ENCODE measurements around the gene TPM3.
A peak's percentile ranks its signal among the peaks of the same experiment; 100 is the strongest.

TPM3 gene

DNA sequence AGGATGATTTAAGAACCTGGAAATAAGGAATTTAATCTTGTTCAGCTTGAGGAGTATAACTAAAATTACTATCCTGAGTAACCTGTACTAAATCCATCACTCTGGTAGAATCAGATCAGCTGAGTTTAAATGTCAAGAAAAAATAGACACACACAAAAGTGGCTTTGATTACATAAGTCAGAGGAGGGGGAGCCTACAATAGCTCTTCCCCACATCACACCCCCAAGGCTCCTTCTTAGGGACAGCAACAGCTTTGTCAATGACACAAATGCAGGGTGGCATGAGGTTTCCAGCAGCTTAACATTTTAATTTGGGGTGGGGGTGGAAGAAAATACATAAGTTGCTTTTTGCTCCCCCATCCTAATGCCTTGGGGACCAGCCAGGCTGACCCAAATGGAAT lies 24.4 kb downstream of the TPM3 start:
- Histone ChIP-seq H3K4me3 (ENCODE audit: low read length) (no peak overlapping the region), H3K27ac (ENCODE audit: low read length) (no peak overlapping the region), H3K36me3 (ENCODE audit: control insufficient read depth, insufficient read depth, low read length) (peaks cover 43% of the 10 kb centered on the region; the same call in 1 of the 2 replicates), H3K9me3 (ENCODE audit: control insufficient read depth, insufficient read depth, low read length) (no peaks in the 10 kb centered on the region), H3K4me1 (ENCODE audit: control insufficient read depth, insufficient read depth, low read length) (no peaks in the 10 kb centered on the region), H3K27me3 (ENCODE audit: control insufficient read depth, insufficient read depth, low read length) (no peaks in the 10 kb centered on the region)
- no peak for DNase-seq (ENCODE audit: low read depth, low spot score)

DNA sequence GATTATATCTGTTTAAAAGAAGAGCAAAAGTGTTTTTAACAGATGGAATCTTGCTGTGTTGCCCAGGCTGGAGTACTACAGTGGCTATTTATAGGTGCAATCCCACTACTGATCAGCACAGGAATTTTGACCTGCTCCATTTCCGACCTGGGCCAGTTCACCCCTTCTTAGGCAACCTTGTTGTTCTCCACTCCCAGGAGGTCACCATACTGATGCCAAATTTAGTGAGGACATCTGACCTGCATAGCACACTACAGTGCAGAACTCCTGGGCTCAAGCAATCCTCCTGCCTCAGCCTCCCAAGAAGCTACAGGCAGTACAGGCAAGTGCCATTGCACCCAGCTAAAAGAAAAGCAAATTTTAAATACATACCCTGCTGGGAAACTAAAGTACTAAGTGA lies 25.7 kb downstream of the TPM3 start:
- Histone ChIP-seq H3K4me1 (ENCODE audit: control insufficient read depth, insufficient read depth, low read length) (no peaks in the 10 kb centered on the region), H3K4me3 (ENCODE audit: low read length) (no peak overlapping the region), H3K9me3 (ENCODE audit: control insufficient read depth, insufficient read depth, low read length) (no peaks in the 10 kb centered on the region), H3K27ac (ENCODE audit: low read length) (no peak overlapping the region), H3K27me3 (ENCODE audit: control insufficient read depth, insufficient read depth, low read length) (no peaks in the 10 kb centered on the region), H3K36me3 (ENCODE audit: control insufficient read depth, insufficient read depth, low read length) (peaks cover 33% of the 10 kb centered on the region; the same call in 1 of the 2 replicates)
- no CpG with 5 or more reads among the region's 1 CpG for WGBS (ENCODE audit: insufficient coverage, insufficient read length)
- no peak for DNase-seq (ENCODE audit: low read depth, low spot score)

DNA sequence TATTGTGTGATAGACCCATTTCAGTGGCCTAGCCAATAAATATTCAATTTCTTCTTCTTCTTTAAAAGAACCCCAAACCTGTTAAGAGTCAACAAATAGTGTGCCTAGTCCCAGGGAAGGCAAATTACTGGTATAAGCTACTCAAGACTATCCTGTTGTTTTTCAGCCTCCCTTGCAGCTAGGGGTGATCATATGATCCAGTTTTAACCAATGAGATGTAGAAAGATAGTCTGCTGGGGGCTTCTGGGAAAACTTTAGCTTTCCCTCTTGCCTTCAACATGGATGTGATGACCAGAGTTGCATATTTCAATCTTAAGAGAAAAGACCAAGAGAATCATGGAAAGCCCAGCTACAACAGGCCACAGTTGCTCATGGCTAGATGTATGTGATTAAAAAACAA lies 32.3 kb downstream of the TPM3 start:
- Histone ChIP-seq H3K27me3 (ENCODE audit: control insufficient read depth, insufficient read depth, low read length) (no peaks in the 10 kb centered on the region), H3K27ac (ENCODE audit: low read length) (no peak overlapping the region), H3K4me1 (ENCODE audit: control insufficient read depth, insufficient read depth, low read length) (no peaks in the 10 kb centered on the region; the same call in 1 of the 2 replicates), H3K9me3 (ENCODE audit: control insufficient read depth, insufficient read depth, low read length) (no peaks in the 10 kb centered on the region), H3K4me3 (ENCODE audit: low read length) (no peak overlapping the region), H3K36me3 (ENCODE audit: control insufficient read depth, insufficient read depth, low read length) (peaks cover 23% of the 10 kb centered on the region; the same call in 1 of the 2 replicates)
- DNase-seq (ENCODE audit: low read depth, low spot score), result no peak

DNA sequence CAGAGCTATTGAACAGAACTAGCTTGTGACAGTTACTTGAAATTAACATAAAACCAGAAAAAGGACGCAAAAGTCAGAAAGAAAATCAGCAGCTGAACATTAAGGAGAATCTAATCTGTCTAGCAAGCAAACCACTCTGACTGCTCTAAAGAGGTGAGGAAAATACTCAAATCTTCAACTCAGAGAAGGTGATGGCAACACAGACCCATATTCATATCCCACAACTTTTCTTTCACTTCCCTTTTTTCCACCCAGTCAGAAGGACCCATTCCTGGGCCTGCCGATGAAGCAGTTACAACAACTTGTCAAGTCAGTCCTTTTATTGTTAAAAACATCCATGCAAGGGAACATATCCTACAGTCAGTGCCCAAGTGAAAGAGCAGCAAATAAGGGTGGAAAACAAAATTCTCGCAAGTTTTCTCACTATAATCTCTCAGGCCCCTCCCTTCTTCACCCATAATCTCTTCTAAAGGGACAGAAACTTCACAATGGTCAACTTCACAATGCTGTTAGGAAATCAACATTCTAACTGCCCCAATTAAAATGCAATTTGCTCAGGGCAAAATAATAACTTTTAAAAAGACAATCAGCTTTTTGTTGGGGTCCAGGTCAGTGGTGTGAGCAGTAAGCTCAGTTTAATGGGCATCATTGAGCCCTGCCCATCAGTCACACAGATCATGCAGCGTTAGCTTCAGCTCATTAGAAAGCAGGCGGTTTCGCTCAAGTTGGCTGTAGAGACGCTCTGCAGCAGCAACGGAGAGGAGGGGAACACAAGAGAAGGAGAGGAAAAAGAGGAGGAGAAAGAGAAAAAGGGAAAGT lies 33.4 kb downstream of the TPM3 start:
- Histone ChIP-seq H3K27me3 (ENCODE audit: control insufficient read depth, insufficient read depth, low read length) (no peaks in the 10 kb centered on the region), H3K4me3 (ENCODE audit: low read length) (no peak overlapping the region), H3K4me1 (ENCODE audit: control insufficient read depth, insufficient read depth, low read length) (no peaks in the 10 kb centered on the region; the same call in 1 of the 2 replicates), H3K36me3 (ENCODE audit: control insufficient read depth, insufficient read depth, low read length) (peaks cover 18% of the 10 kb centered on the region; the same call in 1 of the 2 replicates), H3K27ac (ENCODE audit: low read length) (no peak overlapping the region), H3K9me3 (ENCODE audit: control insufficient read depth, insufficient read depth, low read length) (no peaks in the 10 kb centered on the region)
- DNase-seq (ENCODE audit: low read depth, low spot score), result no peak
- WGBS (ENCODE audit: insufficient coverage, insufficient read length), result no CpG with 5 or more reads among the region's 8 CpGs

DNA sequence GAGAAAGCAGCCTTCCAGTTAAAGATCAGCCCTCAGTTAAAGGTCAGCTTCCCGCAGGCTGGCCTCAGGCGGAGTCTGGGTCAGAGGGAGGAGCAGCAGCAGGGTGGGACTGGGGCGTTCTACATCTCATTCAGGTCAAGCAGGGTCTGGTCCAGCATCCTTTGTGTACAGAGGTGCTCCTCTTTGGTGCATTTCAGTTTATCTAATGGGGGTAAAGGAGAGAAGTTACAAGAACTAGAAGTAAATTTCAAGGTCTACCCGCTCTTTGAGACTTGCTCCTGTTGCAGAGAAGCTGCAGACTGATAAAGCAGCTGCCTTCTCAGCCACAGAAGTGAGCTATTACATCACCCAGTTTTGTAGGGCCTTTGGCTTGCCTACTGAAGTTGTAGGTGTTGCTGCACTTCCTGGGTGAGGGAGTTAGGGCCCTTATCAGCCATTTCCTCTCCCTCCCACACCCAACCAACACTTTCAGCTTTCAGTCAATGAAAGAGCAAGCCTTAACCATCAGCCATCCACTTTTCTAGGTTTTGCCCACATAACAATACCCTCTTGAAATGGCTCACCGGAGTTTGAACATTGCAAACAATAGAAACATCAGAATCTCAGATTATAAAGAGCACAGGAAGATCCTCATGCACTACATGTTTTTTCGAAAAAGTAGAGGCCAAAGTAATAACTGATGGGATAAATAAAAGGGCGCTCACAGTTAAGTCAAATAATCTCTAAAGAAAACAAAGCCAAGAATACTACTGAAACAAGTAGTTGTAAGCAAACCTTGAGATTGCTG lies 34.2 kb downstream of the TPM3 start:
- Histone ChIP-seq H3K4me3 (ENCODE audit: low read length) (no peak overlapping the region), H3K27me3 (ENCODE audit: control insufficient read depth, insufficient read depth, low read length) (no peaks in the 10 kb centered on the region), H3K36me3 (ENCODE audit: control insufficient read depth, insufficient read depth, low read length) (peaks cover 18% of the 10 kb centered on the region; the same call in 1 of the 2 replicates), H3K27ac (ENCODE audit: low read length) (no peak overlapping the region), H3K4me1 (ENCODE audit: control insufficient read depth, insufficient read depth, low read length) (no peaks in the 10 kb centered on the region; the same call in 1 of the 2 replicates), H3K9me3 (ENCODE audit: control insufficient read depth, insufficient read depth, low read length) (no peaks in the 10 kb centered on the region)
- DNase-seq (ENCODE audit: low read depth, low spot score), result no peak
- no CpG with 5 or more reads among the region's 7 CpGs for WGBS (ENCODE audit: insufficient coverage, insufficient read length)

DNA sequence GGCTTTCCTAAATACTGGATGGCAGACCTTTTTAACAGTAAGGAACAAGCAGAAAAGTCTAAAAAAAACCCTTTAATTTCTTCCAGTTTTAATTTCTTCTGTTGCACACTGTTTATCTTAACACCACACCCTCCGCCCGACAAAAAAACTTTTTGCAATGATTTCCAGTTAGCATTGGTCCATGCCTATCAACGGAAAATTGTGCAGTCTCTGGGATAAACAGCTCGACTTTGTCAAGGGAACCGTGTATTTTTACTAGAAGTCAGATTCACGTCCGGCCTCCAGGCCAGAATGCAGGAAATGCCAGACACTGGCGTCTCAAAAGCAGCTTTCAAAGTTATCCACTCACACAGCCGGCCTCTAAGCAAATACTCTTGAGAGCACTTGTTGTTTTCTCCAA lies 36.6 kb downstream of the TPM3 start:
- no peak for DNase-seq (ENCODE audit: low read depth, low spot score)
- Histone ChIP-seq H3K27ac (ENCODE audit: low read length) (no peak overlapping the region), H3K36me3 (ENCODE audit: control insufficient read depth, insufficient read depth, low read length) (peaks cover 9% of the 10 kb centered on the region; the same call in 1 of the 2 replicates), H3K9me3 (ENCODE audit: control insufficient read depth, insufficient read depth, low read length) (no peaks in the 10 kb centered on the region), H3K4me1 (ENCODE audit: control insufficient read depth, insufficient read depth, low read length) (no peaks in the 10 kb centered on the region; the same call in 1 of the 2 replicates), H3K27me3 (ENCODE audit: control insufficient read depth, insufficient read depth, low read length) (no peaks in the 10 kb centered on the region), H3K4me3 (ENCODE audit: low read length) (no peak overlapping the region)
- WGBS (ENCODE audit: insufficient coverage, insufficient read length), result 100% methylated on average over 2 of the region's 9 CpGs

DNA sequence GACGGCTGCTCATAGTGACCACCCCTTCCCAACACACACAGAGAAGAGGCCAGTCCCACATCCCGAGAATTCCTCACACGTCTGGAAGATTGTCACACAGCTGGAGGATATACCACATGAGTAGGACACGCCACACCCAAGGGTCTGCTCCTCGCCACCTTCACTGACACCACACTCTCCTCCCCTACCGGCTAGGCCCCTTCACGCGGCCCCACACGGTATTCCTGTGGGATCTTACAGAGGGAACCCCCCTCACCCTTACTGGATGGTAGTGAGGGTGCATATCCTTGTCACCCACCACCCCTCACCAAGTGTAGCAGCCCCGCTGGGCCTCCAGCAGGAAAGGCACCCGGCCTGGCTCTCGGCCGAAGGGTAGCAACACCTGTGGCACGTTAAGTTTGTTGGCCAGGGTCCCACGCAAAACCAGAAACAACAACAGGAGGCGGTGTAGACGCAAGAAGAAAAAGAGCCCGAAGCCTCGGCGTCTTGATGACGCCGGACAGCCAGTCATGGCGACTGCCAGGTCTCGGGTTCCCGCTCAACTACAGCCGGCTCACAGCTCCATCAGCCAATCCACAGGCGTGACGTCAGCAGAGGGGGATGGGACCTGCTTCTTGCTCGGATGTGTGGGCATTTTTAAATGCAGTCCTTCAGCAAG lies 37.2 kb downstream of the TPM3 start, which contains the start of gene NUP210L:
NUP210L (minus strand) TSS at position 540 of the 658 bp plus-strand sequence.
- peak; percentile 67 for DNase-seq (ENCODE audit: low read depth, low spot score)
- H3K27ac ChIP-seq (ENCODE audit: low read length), result no peak within 1 kb of the TSS
- no peaks in the 10 kb centered on the region for H3K9me3 ChIP-seq (ENCODE audit: control insufficient read depth, insufficient read depth, low read length)
- peaks cover 8% of the 10 kb centered on the region; the same call in 1 of the 2 replicates for H3K36me3 ChIP-seq (ENCODE audit: control insufficient read depth, insufficient read depth, low read length)
- no CpG with 5 or more reads among the region's 29 CpGs for WGBS (ENCODE audit: insufficient coverage, insufficient read length)
- H3K27me3 ChIP-seq (ENCODE audit: control insufficient read depth, insufficient read depth, low read length), result no peaks in the 10 kb centered on the region
- H3K4me3 ChIP-seq (ENCODE audit: low read length), result no peak within 1 kb of the TSS
- H3K4me1 ChIP-seq (ENCODE audit: control insufficient read depth, insufficient read depth, low read length), result no peaks in the 10 kb centered on the region; the same call in 1 of the 2 replicates

DNA sequence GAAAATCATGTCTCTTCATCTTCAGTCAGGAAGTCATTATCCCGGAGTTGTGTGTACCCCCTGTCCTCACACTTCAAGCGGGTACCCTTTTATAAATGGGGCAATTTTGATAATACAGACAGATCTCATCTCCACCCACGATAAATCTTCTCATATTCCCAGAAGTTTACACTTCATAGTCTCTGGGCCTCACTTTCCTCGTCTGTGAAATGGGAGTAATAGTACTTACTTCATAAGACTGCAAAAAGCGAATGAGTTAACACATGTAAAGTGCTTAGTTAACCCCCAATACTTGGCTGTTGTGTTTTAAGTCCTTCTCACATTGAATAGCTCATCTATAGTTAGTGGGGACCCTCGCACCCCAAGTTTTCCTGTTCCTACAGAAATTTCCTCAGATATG lies 37.8 kb downstream of the TPM3 start:
- no peak overlapping the region for H3K27ac ChIP-seq (ENCODE audit: low read length)
- H3K9me3 ChIP-seq (ENCODE audit: control insufficient read depth, insufficient read depth, low read length), result no peaks in the 10 kb centered on the region
- no peaks in the 10 kb centered on the region; the same call in 1 of the 2 replicates for H3K4me1 ChIP-seq (ENCODE audit: control insufficient read depth, insufficient read depth, low read length)
- H3K4me3 ChIP-seq (ENCODE audit: low read length), result no peak overlapping the region
- no peaks in the 10 kb centered on the region for H3K27me3 ChIP-seq (ENCODE audit: control insufficient read depth, insufficient read depth, low read length)
- H3K36me3 ChIP-seq (ENCODE audit: control insufficient read depth, insufficient read depth, low read length), result peaks cover 8% of the 10 kb centered on the region; the same call in 1 of the 2 replicates
- WGBS (ENCODE audit: insufficient coverage, insufficient read length), result no CpG with 5 or more reads among the region's 6 CpGs
- DNase-seq (ENCODE audit: low read depth, low spot score), result no peak

DNA sequence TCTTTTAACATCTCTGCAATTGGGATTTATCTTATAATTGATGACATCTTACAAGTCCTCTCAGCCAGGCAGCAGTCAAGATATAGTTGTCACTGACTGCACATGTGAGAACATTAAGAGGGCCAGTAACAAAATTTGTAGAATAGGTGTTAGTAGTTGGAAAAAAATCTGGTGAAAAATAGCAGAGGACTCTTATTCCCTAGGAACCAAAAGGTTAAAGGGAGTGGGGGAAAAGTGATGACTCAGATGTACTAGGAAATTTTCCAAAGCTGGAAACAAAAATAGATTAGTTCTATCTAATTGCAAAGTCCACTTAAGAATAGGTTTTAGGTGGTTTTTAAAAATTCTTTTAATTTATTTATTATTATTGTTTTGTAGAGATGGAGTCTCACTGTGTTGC lies 40.6 kb downstream of the TPM3 start:
- H3K27ac ChIP-seq (ENCODE audit: low read length), result no peak overlapping the region
- no peaks in the 10 kb centered on the region for H3K36me3 ChIP-seq (ENCODE audit: control insufficient read depth, insufficient read depth, low read length)
- DNase-seq (ENCODE audit: low read depth, low spot score), result no peak
- no peaks in the 10 kb centered on the region for H3K9me3 ChIP-seq (ENCODE audit: control insufficient read depth, insufficient read depth, low read length)
- H3K4me3 ChIP-seq (ENCODE audit: low read length), result no peak overlapping the region
- H3K27me3 ChIP-seq (ENCODE audit: control insufficient read depth, insufficient read depth, low read length), result no peaks in the 10 kb centered on the region
- H3K4me1 ChIP-seq (ENCODE audit: control insufficient read depth, insufficient read depth, low read length), result no peaks in the 10 kb centered on the region; the same call in 1 of the 2 replicates

DNA sequence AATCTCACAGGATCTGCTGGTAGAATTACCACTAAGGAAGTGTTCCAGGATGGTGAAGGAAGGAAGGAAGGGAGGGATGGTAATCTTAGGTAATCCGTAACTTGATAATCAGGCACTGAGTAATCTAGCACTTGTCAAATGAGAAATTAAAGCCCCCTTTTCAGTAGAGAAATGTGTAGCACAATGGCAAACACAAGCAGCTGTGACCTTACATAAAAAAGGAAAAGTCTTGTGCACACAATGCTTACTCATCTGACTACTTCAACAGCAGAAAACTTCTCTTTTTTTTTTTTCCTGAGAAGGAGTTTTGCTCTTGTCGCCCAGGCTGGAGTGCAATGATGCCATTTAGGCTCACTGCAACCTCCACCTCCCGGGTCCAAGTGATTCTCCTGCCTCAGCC lies 43.1 kb downstream of the TPM3 start:
- Histone ChIP-seq H3K4me3 (ENCODE audit: low read length) (no peak overlapping the region), H3K27me3 (ENCODE audit: control insufficient read depth, insufficient read depth, low read length) (no peaks in the 10 kb centered on the region), H3K36me3 (ENCODE audit: control insufficient read depth, insufficient read depth, low read length) (no peaks in the 10 kb centered on the region), H3K4me1 (ENCODE audit: control insufficient read depth, insufficient read depth, low read length) (no peaks in the 10 kb centered on the region), H3K9me3 (ENCODE audit: control insufficient read depth, insufficient read depth, low read length) (no peaks in the 10 kb centered on the region), H3K27ac (ENCODE audit: low read length) (no peak overlapping the region)
- no CpG with 5 or more reads among the region's 3 CpGs for WGBS (ENCODE audit: insufficient coverage, insufficient read length)
- no peak for DNase-seq (ENCODE audit: low read depth, low spot score)
